ENCODE measurements around the gene ST3GAL3. TPM values are rescaled to one million over a fixed set of nuclear protein-coding genes. Genes with fewer than 3 reads are reported as not detected.

ST3GAL3 gene
- total and polyA plus RNA-seq, 2 of the 13 experiments (the other 11 are each of a cell fraction or from before 2014, with no cell fraction given): 5.1 to 8.1 TPM

DNA sequence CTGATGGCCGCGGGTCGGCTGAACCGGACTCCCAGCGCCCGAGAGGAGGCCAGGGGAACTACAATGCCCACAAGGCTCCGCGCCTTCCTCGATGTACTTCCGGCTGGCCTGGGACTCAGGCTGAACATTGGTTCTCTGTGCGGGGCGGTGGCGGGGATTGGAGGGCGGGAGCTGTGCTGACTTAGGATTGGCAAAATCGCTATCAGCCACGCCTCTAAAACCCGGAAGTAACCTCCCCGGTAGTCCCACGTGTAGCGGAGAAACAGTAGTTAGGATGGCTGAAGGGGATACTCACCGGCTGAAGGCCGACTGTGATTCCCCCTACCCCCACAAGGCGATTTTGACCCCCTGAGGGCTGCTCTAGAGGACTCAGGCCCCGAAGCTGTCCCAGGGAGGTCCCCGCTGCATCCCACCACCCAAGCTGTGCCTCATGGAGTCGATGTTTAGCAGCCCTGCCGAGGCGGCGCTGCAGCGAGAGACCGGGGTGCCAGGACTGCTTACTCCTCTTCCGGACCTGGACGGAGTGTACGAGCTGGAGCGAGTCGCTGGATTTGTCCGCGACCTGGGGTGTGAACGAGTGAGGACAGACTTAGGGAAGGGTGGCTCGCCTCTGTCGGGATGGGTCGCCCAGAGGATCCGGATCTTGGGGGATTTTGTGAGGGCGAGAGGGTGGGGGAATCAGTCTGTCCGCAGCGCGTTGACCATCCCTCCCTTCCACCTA, 262.6 kb downstream of the ST3GAL3 start, which contains the start of gene DPH2 (continued):
- TF ChIP-seq ZNF576 (CRISPR knock-in tag; IDR thresholded peaks at IDR 0.05): no peak
- TF ChIP-seq TOE1 (CRISPR knock-in tag; IDR thresholded peaks at IDR 0.05): no peak
- TF ChIP-seq MNT (IDR thresholded peaks at IDR 0.05): peak; percentile 93
- TF ChIP-seq SMAD1 (CRISPR knock-in tag; IDR thresholded peaks at IDR 0.05; ENCODE audit: borderline replicate concordance, low read depth): no peak; the same call in 1 of the 2 replicates
- TF ChIP-seq NR2F2 (IDR thresholded peaks at IDR 0.05; ENCODE audit: borderline replicate concordance, low read depth): no peak
- peak; percentile 92 for TF ChIP-seq NFYC (CRISPR knock-in tag; IDR thresholded peaks at IDR 0.05)
- no peak for TF ChIP-seq NBN (conservative IDR thresholded peaks at IDR 0.05)
- TF ChIP-seq FOXK1 (CRISPR knock-in tag; IDR thresholded peaks at IDR 0.05; ENCODE audit: borderline replicate concordance, low read depth): peak; percentile 94
- no peak for TF ChIP-seq ZBTB39 (CRISPR knock-in tag; IDR thresholded peaks at IDR 0.05)
- no peak for TF ChIP-seq ZNF841 (CRISPR knock-in tag; IDR thresholded peaks at IDR 0.05; ENCODE audit: borderline replicate concordance)
- peak; percentile 64 for TF ChIP-seq POLR2AphosphoS5 (IDR thresholded peaks at IDR 0.05; ENCODE audit: low read depth, low read length)
- TF ChIP-seq SSRP1 (CRISPR knock-in tag; IDR thresholded peaks at IDR 0.05): no peak
- no peak for TF ChIP-seq GPBP1L1 (CRISPR knock-in tag; IDR thresholded peaks at IDR 0.05)
- TF ChIP-seq ZNF451 (CRISPR knock-in tag; IDR thresholded peaks at IDR 0.05): no peak
- TF ChIP-seq PRMT3 (CRISPR knock-in tag; IDR thresholded peaks at IDR 0.05; ENCODE audit: borderline replicate concordance, low read depth): no peak
- no peak; the same call in 1 of the 2 replicates for TF ChIP-seq ZFP91 (CRISPR knock-in tag; IDR thresholded peaks at IDR 0.05; ENCODE audit: borderline replicate concordance)
- no peak; the same call in 1 of the 2 replicates for TF ChIP-seq MIXL1 (CRISPR knock-in tag; IDR thresholded peaks at IDR 0.05)
- TF ChIP-seq ZNF30 (CRISPR knock-in tag; IDR thresholded peaks at IDR 0.05): no peak
- TF ChIP-seq, protein P1, sequence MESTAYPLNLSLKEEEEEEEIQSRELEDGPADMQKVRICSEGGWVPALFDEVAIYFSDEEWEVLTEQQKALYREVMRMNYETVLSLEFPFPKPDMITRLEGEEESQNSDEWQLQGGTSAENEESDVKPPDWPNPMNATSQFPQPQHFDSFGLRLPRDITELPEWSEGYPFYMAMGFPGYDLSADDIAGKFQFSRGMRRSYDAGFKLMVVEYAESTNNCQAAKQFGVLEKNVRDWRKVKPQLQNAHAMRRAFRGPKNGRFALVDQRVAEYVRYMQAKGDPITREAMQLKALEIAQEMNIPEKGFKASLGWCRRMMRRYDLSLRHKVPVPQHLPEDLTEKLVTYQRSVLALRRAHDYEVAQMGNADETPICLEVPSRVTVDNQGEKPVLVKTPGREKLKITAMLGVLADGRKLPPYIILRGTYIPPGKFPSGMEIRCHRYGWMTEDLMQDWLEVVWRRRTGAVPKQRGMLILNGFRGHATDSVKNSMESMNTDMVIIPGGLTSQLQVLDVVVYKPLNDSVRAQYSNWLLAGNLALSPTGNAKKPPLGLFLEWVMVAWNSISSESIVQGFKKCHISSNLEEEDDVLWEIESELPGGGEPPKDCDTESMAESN (CRISPR knock-in tag; conservative IDR thresholded peaks at IDR 0.05): 0 out of 2 replicates have a peak, but pooled peaks have one; percentile 48
- no peak for TF ChIP-seq MEIS1 (CRISPR knock-in tag; IDR thresholded peaks at IDR 0.05; ENCODE audit: borderline replicate concordance)
- TF ChIP-seq ZNF335 (CRISPR knock-in tag; IDR thresholded peaks at IDR 0.05): peak; percentile 93
- TF ChIP-seq RELA (CRISPR knock-in tag; IDR thresholded peaks at IDR 0.05): no peak

Measured in HepG2 (cell line).